Chondrocyte (in vitro differentiated cells): Measurements from ENCODE around the gene OPN1SW. TPM values are rescaled to one million over a fixed set of nuclear protein-coding genes. Genes with fewer than 3 reads are reported as not detected.

Experiments used
- DNase-seq: peaks from one replicate; pipeline ENCODE4 v3.0.0; 2021; ENCODE audit warnings: mixed read lengths, low spot score
- H3K27ac Mint-ChIP-seq: one replicate; pipeline ENCODE4 v1.8.0; 2021; ENCODE audit warnings: mild to moderate bottlenecking, moderate library complexity, mixed read lengths; ENCODE audit not compliant: unreplicated experiment
- H3K27me3 Mint-ChIP-seq: 2 replicates; pipeline ENCODE4 v1.8.0; 2021; ENCODE audit warnings: low read depth, mixed read lengths
- H3K36me3 Mint-ChIP-seq: 2 replicates; pipeline ENCODE4 v1.8.0; 2021; ENCODE audit warnings: low read depth, mixed read lengths
- H3K4me1 Mint-ChIP-seq: 2 replicates; pipeline ENCODE4 v1.8.0; 2021; ENCODE audit warnings: low read depth, mild to moderate bottlenecking, mixed read lengths
- H3K4me3 Mint-ChIP-seq: one replicate; pipeline ENCODE4 v1.8.0; 2021; ENCODE audit warnings: mild to moderate bottlenecking, moderate library complexity, mixed read lengths; ENCODE audit not compliant: unreplicated experiment
- H3K9me3 Mint-ChIP-seq: 2 replicates; pipeline ENCODE4 v1.8.0; 2021; ENCODE audit warnings: low read depth, mixed read lengths
- CTCF ChIP-seq: fragments of 200-600 bp; sonication (generic); IDR thresholded peaks from 2 replicates; pipeline ENCODE4 v1.5.0; 2021; ENCODE audit warnings: antibody characterized with exemption, mild to moderate bottlenecking, moderate library complexity
- total RNA-seq: library from RNA; stranded (reverse); gene quantifications from 3 replicates; pipeline ENCODE4 v1.2.1, GENCODE V29; 2021

OPN1SW gene
- total RNA-seq, 1 donor from 2014 or later = not detected

- Mint-ChIP-seq H3K27ac (peak overlapping the region; percentile 99), H3K4me1 (peaks cover 41% of the 10 kb centered on the region), H3K27me3 (no peaks in the 10 kb centered on the region), H3K4me3 (peak overlapping the region; percentile 90), H3K9me3 (no peaks in the 10 kb centered on the region), H3K36me3 (no peaks in the 10 kb centered on the region)
- TF ChIP-seq CTCF = no peak
- no peak for DNase-seq
Observed at GRCh38 chr7:128738570-128739047, 37.0 kb downstream of the OPN1SW start.

- Mint-ChIP-seq H3K9me3 (no peaks in the 10 kb centered on the region), H3K27ac (peak overlapping the region; percentile 99), H3K27me3 (no peaks in the 10 kb centered on the region), H3K4me3 (no peak overlapping the region), H3K36me3 (no peaks in the 10 kb centered on the region), H3K4me1 (peaks cover 35% of the 10 kb centered on the region)
- no peak for TF ChIP-seq CTCF
- DNase-seq = no peak
Observed at GRCh38 chr7:128737867-128738385, 37.7 kb downstream of the OPN1SW start.

- H3K4me1 Mint-ChIP-seq = peaks cover 30% of the 10 kb centered on the region
- no peaks in the 10 kb centered on the region for H3K9me3 Mint-ChIP-seq
- no peaks in the 10 kb centered on the region for H3K27me3 Mint-ChIP-seq
- no peak for TF ChIP-seq CTCF
- H3K36me3 Mint-ChIP-seq = no peaks in the 10 kb centered on the region
- peak overlapping the region; percentile 38 for H3K27ac Mint-ChIP-seq
- H3K4me3 Mint-ChIP-seq = no peak overlapping the region
- DNase-seq = no peak
Observed at GRCh38 chr7:128737441-128737840, 38.2 kb downstream of the OPN1SW start.

- no peak for TF ChIP-seq CTCF
- H3K4me1 Mint-ChIP-seq = peaks cover 13% of the 10 kb centered on the region
- H3K36me3 Mint-ChIP-seq = peaks cover 2% of the 10 kb centered on the region
- no peaks in the 10 kb centered on the region for H3K9me3 Mint-ChIP-seq
- H3K27ac Mint-ChIP-seq = no peak overlapping the region
- no peak overlapping the region for H3K4me3 Mint-ChIP-seq
- H3K27me3 Mint-ChIP-seq = no peaks in the 10 kb centered on the region
- DNase-seq = no peak
Observed at GRCh38 chr7:128735436-128735835, 40.2 kb downstream of the OPN1SW start.

- no peak for TF ChIP-seq CTCF
- H3K27ac Mint-ChIP-seq = no peak overlapping the region
- H3K4me3 Mint-ChIP-seq = no peak overlapping the region
- H3K4me1 Mint-ChIP-seq = peaks cover 13% of the 10 kb centered on the region
- H3K27me3 Mint-ChIP-seq = no peaks in the 10 kb centered on the region
- H3K36me3 Mint-ChIP-seq = peaks cover 2% of the 10 kb centered on the region
- DNase-seq = no peak
- H3K9me3 Mint-ChIP-seq = no peaks in the 10 kb centered on the region
Observed at GRCh38 chr7:128734890-128735289, 40.7 kb downstream of the OPN1SW start.
